Ovary (tissue), 9 donors: ENCODE measurements around the gene NRXN3. TPM values are rescaled to one million over a fixed set of nuclear protein-coding genes. Genes with fewer than 3 reads are reported as not detected.

ENCODE experiments used
- DNase-seq, 5 donors: peaks; one replicate each; pipeline ENCODE4 v3.0.0-alpha.2; 2019 to 2020
- H3K27ac ChIP-seq, 2 donors: fragments of 200-600 bp; one replicate each; pipeline versions ENCODE4 v1.5.1 to v1.8.0; 2019 to 2022
- H3K27me3 ChIP-seq: fragments of 200-600 bp; one replicate; pipeline ENCODE4 v1.8.0; 2022
- H3K36me3 ChIP-seq: fragments of 200-600 bp; sonication (generic); one replicate; pipeline ENCODE4 v1.5.1; 2019
- H3K4me1 ChIP-seq: one replicate; pipeline ENCODE4 v1.8.1; 2013; ENCODE audit warnings: mild to moderate bottlenecking, moderate library complexity; ENCODE audit not compliant: insufficient read depth
- H3K4me3 ChIP-seq: fragments of 200-600 bp; sonication (generic); one replicate; pipeline ENCODE4 v1.5.1; 2017
- H3K9me3 ChIP-seq, 2 donors: fragments of 200-600 bp in 1 of 2; sonication (generic) in 1 of 2; one replicate each; pipeline versions ENCODE4 v1.5.1 to v1.8.1; 2013 to 2019; ENCODE audit warnings: mild to moderate bottlenecking in 1 of 2, moderate library complexity in 1 of 2
- EP300 ChIP-seq: sonication (generic); formaldehyde crosslinking; IDR thresholded peaks from one replicate; pipeline ENCODE4 v1.6.1; 2017; ENCODE audit warnings: antibody characterized with exemption
- POLR2A ChIP-seq: fragments of 450-650 bp; IDR thresholded peaks from one replicate; pipeline ENCODE4 v1.6.1; 2017; ENCODE audit warnings: antibody characterized with exemption, mild to moderate bottlenecking, moderate library complexity
- WGBS, 3 donors: extraction: QIAGEN DNeasy Blood & Tissue Kit in 1 of 3; methylation state at CpG; one replicate each; pipeline versions ENCODE4 v1.1.5 to v1.1.7; 2013 to 2017; 5-methylcytosine and 5-hydroxymethylcytosine counted together
- intact Hi-C, 4 donors: fragments of 100-400 bp; cut with DNase I; formaldehyde crosslinking; loops; one replicate each; pipeline versions ENCODE4 v1.11.0 to v1.15.1; 2022 to 2023
- polyA plus RNA-seq, 2 donors: library from polyadenylated mRNA; stranded (reverse); fragments of 200-250 nt in 1 of 2; fragments of 350-450 nt in 1 of 2; fragmentation: Illumina TruSeq in 1 of 2; extraction: RNeasy Lipid Tissue Mini Kit (QIAGEN cat#74804) in 1 of 2; gene quantifications; one replicate each; pipeline ENCODE4 v1.2.3, GENCODE V29; 2013 to 2014
- total RNA-seq, 7 donors: library from RNA; depleted of rRNA in 2 of 7; stranded (reverse); fragments of >200 nt in 2 of 7; fragmentation: NEBNext Ultra II Directional in 3 of 7; extraction: Animal tissue kit (Norgen Biotek cat#: 25700) in 3 of 7; gene quantifications; one replicate each; pipeline versions ENCODE4 v1.1.0 to v1.2.4, GENCODE V29; 2016 to 2023
- TF ChIP-seq, protein P1 (sequence below), 3 donors: fragments of 450-650 bp in 2 of 3; fragments of 200-600 bp in 1 of 3; IDR thresholded peaks; one replicate each; pipeline versions ENCODE4 v1.5.1 to v1.8.0; 2016 to 2022; ENCODE audit warnings: antibody characterized with exemption in 3 of 3, mild to moderate bottlenecking in 1 of 3
- donor health status: DM: no; HTN: no; CAD: no; lungs with moderate emphysema.
- donor health status: DM: no; HTN: no; CAD: no.
- donor health status: Bipolar disorder and iron deficiency.
- donor health status: DM: yes; HTN: yes; CAD: no.
- donor health status: DM: no; HTN: no; CAD: no.
- donor health status: DM: yes; HTN: yes; CAD: no.

NRXN3 gene
- total and polyA plus RNA-seq, 9 donors: 0.28 to 6.2 (median 0.82) TPM

DNA sequence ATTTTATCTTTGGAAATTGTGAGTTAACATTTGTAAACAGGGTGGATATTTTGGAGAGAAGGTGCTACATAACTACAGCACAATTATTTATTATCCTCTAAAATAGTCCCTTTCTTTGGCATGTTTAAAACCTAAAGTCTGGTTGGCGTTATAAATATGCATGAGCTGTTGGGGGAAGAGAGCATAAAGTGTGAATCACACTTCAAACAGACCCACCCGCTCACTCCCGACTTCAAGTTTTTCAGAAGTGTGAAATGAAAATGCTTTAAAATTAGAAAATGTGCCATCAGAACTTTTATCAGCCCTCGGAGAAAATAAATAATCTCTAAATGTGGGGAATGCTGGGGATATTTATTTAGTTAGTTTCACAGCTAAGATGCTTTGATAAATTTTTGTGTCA lies 1006.9 kb downstream of the NRXN3 start:
- no peaks in the 10 kb centered on the region for H3K4me1 ChIP-seq
- no peaks in the 10 kb centered on the region for H3K9me3 ChIP-seq
- H3K27me3 ChIP-seq: no peaks in the 10 kb centered on the region
- 71 to 77% (median 72%) methylated on average over 4 of the region's 4 CpGs for WGBS, 3 donors
- H3K27ac ChIP-seq: no peak overlapping the region
- no peaks in the 10 kb centered on the region for H3K36me3 ChIP-seq
- TF ChIP-seq POLR2A: no peak
- TF ChIP-seq, protein P1, sequence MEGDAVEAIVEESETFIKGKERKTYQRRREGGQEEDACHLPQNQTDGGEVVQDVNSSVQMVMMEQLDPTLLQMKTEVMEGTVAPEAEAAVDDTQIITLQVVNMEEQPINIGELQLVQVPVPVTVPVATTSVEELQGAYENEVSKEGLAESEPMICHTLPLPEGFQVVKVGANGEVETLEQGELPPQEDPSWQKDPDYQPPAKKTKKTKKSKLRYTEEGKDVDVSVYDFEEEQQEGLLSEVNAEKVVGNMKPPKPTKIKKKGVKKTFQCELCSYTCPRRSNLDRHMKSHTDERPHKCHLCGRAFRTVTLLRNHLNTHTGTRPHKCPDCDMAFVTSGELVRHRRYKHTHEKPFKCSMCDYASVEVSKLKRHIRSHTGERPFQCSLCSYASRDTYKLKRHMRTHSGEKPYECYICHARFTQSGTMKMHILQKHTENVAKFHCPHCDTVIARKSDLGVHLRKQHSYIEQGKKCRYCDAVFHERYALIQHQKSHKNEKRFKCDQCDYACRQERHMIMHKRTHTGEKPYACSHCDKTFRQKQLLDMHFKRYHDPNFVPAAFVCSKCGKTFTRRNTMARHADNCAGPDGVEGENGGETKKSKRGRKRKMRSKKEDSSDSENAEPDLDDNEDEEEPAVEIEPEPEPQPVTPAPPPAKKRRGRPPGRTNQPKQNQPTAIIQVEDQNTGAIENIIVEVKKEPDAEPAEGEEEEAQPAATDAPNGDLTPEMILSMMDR (IDR thresholded peaks at IDR 0.05): no peak
- TF ChIP-seq EP300: no peak
- intact Hi-C loops: no loop called here
- DNase-seq: no peak
- H3K4me3 ChIP-seq: no peak overlapping the region

DNA sequence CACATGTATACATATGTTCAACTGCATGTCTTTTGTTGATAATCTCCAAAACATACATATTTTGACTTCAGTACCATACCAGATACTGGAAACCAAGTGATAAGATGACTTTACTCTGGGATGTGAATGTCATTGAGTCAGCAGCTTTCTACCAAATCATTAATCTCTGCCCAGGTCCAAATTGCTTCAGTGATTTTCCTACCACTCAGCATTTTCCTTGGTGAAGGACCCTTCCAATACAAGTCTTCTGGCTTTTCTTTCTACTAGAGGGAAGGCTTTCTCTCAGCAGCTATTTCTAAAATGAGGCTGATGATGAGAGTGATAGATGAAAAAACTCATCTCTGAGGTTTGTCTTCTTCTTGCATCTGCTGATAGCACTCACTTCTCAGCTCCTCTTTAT lies 1008.5 kb downstream of the NRXN3 start:
- no peak overlapping the region for H3K4me3 ChIP-seq
- no peaks in the 10 kb centered on the region for H3K27me3 ChIP-seq
- intact Hi-C loops: no loop called here
- H3K27ac ChIP-seq: no peak overlapping the region
- H3K9me3 ChIP-seq: no peaks in the 10 kb centered on the region
- TF ChIP-seq, protein P1 (IDR thresholded peaks at IDR 0.05): no peak
- TF ChIP-seq EP300 (no peak), POLR2A (no peak)
- no peaks in the 10 kb centered on the region for H3K4me1 ChIP-seq
- H3K36me3 ChIP-seq: no peaks in the 10 kb centered on the region
- no peak for DNase-seq

DNA sequence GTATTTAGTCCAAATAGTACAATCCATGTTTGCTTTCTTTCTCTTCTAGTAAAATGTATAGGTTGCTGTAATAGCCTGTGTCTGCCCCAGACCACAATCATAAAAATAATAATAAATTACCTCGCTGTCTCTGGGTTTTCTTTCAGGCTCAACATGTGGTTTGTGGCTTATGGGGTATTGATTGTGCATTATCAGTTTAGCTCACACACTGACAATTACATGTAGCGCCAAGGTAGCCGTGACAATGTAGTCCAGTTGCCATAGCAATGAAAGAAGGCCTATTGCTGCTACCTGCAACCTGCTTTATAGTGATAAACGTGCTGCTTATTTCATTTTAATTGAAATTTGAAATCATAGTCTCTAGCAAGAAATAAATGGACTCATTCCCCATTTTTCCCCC lies 1009.8 kb downstream of the NRXN3 start:
- intact Hi-C loops: no loop called here
- no peak for DNase-seq
- Histone ChIP-seq H3K36me3 (no peaks in the 10 kb centered on the region), H3K9me3 (no peaks in the 10 kb centered on the region), H3K27me3 (no peaks in the 10 kb centered on the region), H3K4me1 (no peaks in the 10 kb centered on the region), H3K27ac (no peak overlapping the region), H3K4me3 (no peak overlapping the region)
- 85 to 86% (median 86%) methylated on average over 4 of the region's 4 CpGs for WGBS, 3 donors
- TF ChIP-seq POLR2A (no peak), EP300 (no peak)
- TF ChIP-seq, protein P1 (IDR thresholded peaks at IDR 0.05): no peak

DNA sequence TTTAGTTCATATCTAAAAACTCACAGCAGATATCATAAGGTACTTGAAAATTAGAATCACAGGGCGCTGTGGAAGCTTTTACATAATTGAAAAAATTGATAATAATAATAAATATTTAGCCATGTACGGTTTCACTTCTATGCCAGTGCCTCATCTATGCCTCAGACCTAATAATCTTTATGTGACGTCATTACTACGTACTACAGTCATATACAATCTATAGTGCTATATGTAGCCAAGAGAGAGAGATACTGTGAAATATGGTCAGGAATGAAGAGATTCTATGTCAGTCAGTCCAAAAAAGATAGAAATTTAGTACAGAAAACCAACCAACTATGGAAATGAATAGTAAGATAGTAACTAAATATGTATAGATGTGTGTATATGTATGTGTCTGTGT lies 1010.5 kb downstream of the NRXN3 start:
- no peak overlapping the region for H3K4me3 ChIP-seq
- no peaks in the 10 kb centered on the region for H3K27me3 ChIP-seq
- H3K9me3 ChIP-seq: no peaks in the 10 kb centered on the region
- 85 to 93% (median 86%) methylated on average over 4 of the region's 4 CpGs for WGBS, 3 donors
- intact Hi-C loops: no loop called here
- no peak for TF ChIP-seq POLR2A
- TF ChIP-seq EP300: no peak
- TF ChIP-seq, protein P1 (IDR thresholded peaks at IDR 0.05): no peak
- no peaks in the 10 kb centered on the region for H3K36me3 ChIP-seq
- H3K27ac ChIP-seq: no peak overlapping the region
- H3K4me1 ChIP-seq: no peaks in the 10 kb centered on the region
- no peak for DNase-seq

DNA sequence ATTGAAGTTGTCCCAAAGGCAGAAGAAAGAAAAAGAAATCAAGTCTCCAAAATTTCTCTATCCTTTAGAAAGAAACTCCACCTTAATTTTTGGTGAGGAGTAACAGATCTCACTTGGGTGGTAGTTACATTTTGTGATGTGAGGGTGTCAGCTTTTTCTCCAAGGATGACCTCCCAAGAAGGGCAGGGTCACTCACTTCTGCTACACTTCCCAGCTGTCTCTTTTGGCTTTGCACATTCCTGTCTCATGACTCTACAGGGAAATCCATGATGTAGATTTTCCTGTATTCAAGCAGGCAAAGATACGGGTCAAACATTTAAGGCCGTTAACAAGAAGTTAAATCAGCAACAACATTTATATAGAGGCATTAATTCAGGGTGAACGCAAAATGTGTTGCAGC lies 1016.4 kb downstream of the NRXN3 start:
- Histone ChIP-seq H3K9me3 (no peaks in the 10 kb centered on the region), H3K36me3 (no peaks in the 10 kb centered on the region), H3K4me1 (no peaks in the 10 kb centered on the region), H3K27me3 (no peaks in the 10 kb centered on the region), H3K4me3 (no peak overlapping the region), H3K27ac (no peak overlapping the region)
- TF ChIP-seq, protein P1 (IDR thresholded peaks at IDR 0.05): no peak
- TF ChIP-seq POLR2A (no peak), EP300 (no peak)
- DNase-seq: no peak
- WGBS, 3 donors: 33 to 50% (median 38%) methylated on average over 3 of the region's 3 CpGs
- intact Hi-C loops: no loop called here
